T-cell (primary cell): ENCODE data around the gene SLC29A3. TPM values are rescaled to one million over a fixed set of nuclear protein-coding genes. Genes with fewer than 3 reads are reported as not detected.
A peak's percentile ranks its signal among the peaks of the same experiment; 100 is the strongest.

Source experiments
- ATAC-seq, 4 experiments: fragments of 200-7000 bp in 3 of 4; fragments of 150-1000 bp in 1 of 4; cut with Tn5 transposase; replicated peaks in 1 of 4; 1 replicate in 3 of 4; 2 replicates in 1 of 4; pipeline ENCODE4 v1.10.0; 2021; ENCODE audit warnings: moderate library complexity in 3 of 4, mild to moderate bottlenecking in 2 of 4, moderate number of reproducible peaks in 1 of 4
- CTCF ChIA-PET, 2 donors: fragments of 300-600 bp; sonication (Branson Sonifier 250); formaldehyde crosslinking; loops; one replicate each; lab custom pipeline; 2022; ENCODE audit warnings: antibody characterized with exemption in 2 of 2; lab: Charles Lee
- POLR2A ChIA-PET, 2 donors: fragments of 300-600 bp; sonication (Branson Sonifier 250); formaldehyde crosslinking; loops; one replicate each; lab custom pipeline; 2022; ENCODE audit warnings: antibody characterized with exemption in 2 of 2; lab: Charles Lee
- DNase-seq, 35 experiments: peaks; one replicate each; pipeline versions ENCODE4 v3.0.0 to v3.0.0-alpha.2; 2013 to 2023
- H3K27ac ChIP-seq: one replicate; pipeline ENCODE4 v1.5.1; 2013; ENCODE audit warnings: low read length
- H3K27me3 ChIP-seq, 2 experiments: replicated peaks in 1 of 2; 1 replicate in 1 of 2; 2 replicates in 1 of 2; pipeline versions ENCODE4 v1.6.1 to v1.7.0; 2013; ENCODE audit warnings: low read length in 1 of 2, mixed read lengths in 1 of 2; ENCODE audit not compliant: control insufficient read depth in 2 of 2, insufficient read depth in 2 of 2; ENCODE audit errors: extremely low read depth in 1 of 2
- H3K36me3 ChIP-seq, 2 donors: 1 replicate in 1 of 2; 2 replicates in 1 of 2; pipeline versions ENCODE4 v1.6.1 to v1.7.0; 2013; ENCODE audit warnings: low read length in 1 of 2; ENCODE audit not compliant: control insufficient read depth in 2 of 2, insufficient read depth in 1 of 2; ENCODE audit errors: extremely low read depth in 1 of 2
- H3K4me1 ChIP-seq, 2 experiments: 1 replicate in 1 of 2; 2 replicates in 1 of 2; pipeline versions ENCODE4 v1.6.1 to v1.7.0; 2013; ENCODE audit warnings: low read length in 2 of 2, mixed read lengths in 1 of 2; ENCODE audit not compliant: insufficient read depth in 2 of 2, control insufficient read depth in 1 of 2; ENCODE audit errors: extremely low read depth in 1 of 2
- H3K4me3 ChIP-seq, 2 donors: 1 replicate in 1 of 2; 2 replicates in 1 of 2; pipeline versions ENCODE4 v1.5.1 to v1.7.0; 2013; ENCODE audit warnings: mild to moderate bottlenecking in 2 of 2, low read length in 1 of 2, moderate library complexity in 1 of 2; ENCODE audit not compliant: control insufficient read depth in 1 of 2; ENCODE audit errors: extremely low read depth in 1 of 2
- H3K9me3 ChIP-seq: 2 replicates; pipeline ENCODE4 v1.7.0; 2013
- H3K27ac Mint-ChIP-seq, 2 donors: one replicate each; pipeline ENCODE4 v1.8.0; 2020 to 2021; ENCODE audit warnings: mild to moderate bottlenecking in 2 of 2, mixed read lengths in 2 of 2
- H3K27me3 Mint-ChIP-seq, 2 donors: one replicate each; pipeline ENCODE4 v1.8.0; 2021 to 2022; ENCODE audit warnings: mixed read lengths in 2 of 2
- H3K36me3 Mint-ChIP-seq: one replicate; pipeline ENCODE4 v1.8.0; 2021; ENCODE audit warnings: mixed read lengths
- H3K4me1 Mint-ChIP-seq, 3 donors: one replicate each; pipeline ENCODE4 v1.8.0; 2020 to 2022; ENCODE audit warnings: mixed read lengths in 3 of 3, mild to moderate bottlenecking in 1 of 3
- H3K4me3 Mint-ChIP-seq, 3 donors: one replicate each; pipeline ENCODE4 v1.8.0; 2020 to 2022; ENCODE audit warnings: mild to moderate bottlenecking in 3 of 3, mixed read lengths in 3 of 3, moderate library complexity in 3 of 3
- H3K9me3 Mint-ChIP-seq, 3 donors: one replicate each; pipeline ENCODE4 v1.8.0; 2020 to 2022; ENCODE audit warnings: mixed read lengths in 3 of 3
- WGBS: methylation state at CpG from one replicate; pipeline ENCODE4 v1.1.5; 2013; ENCODE audit warnings: missing lambda C conversion rate; ENCODE audit not compliant: insufficient coverage; 5-methylcytosine and 5-hydroxymethylcytosine counted together
- total RNA-seq, 35 experiments: library from RNA in 6 of 35; stranded (reverse) in 6 of 35; fragments of 120-200 nt in 1 of 35; gene quantifications; one replicate each; pipeline versions ENCODE4 v1.2.1 to v1.2.4 and lab custom pipeline; 2013 to 2026

SLC29A3 gene
- total RNA-seq, 5 donors from 2014 or later (not counting 1 experiment from before 2014, with no cell fraction given) = 3.3 to 8.8 (median 6.5) TPM

DNA sequence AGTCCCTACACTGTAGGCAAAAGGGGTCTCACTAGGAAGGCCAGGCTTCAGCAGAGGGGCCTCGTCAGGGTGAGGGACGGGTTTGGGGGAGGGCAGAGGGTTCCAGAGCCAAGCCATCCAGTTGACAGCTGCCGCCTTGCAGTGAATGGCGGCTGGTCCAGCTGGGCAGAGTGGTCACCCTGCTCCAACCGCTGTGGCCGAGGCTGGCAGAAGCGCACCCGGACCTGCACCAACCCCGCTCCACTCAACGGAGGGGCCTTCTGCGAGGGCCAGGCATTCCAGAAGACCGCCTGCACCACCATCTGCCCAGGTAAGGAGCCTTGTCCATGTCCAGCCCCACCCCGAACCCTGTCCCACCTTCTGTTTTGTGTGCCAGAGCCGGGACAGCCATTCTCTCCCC is 31.6 kb upstream of the SLC29A3 start:
- Histone ChIP-seq H3K27ac (no peak overlapping the region), H3K9me3 (no peaks in the 10 kb centered on the region), H3K27me3 (peaks cover 0 to 16% of the 10 kb centered on the region in 2 experiments), H3K36me3 (no peaks in the 10 kb centered on the region), H3K4me3 (no peak overlapping the region), H3K4me1 (no peaks in the 10 kb centered on the region)
- no peaks in the 10 kb centered on the region for H3K9me3 Mint-ChIP-seq
- peaks cover 0 to 1% of the 10 kb centered on the region in 2 donors for H3K27me3 Mint-ChIP-seq
- H3K27ac Mint-ChIP-seq = no peak overlapping the region
- 80% methylated on average over 14 of the region's 14 CpGs for WGBS
- no peak for DNase-seq
- H3K36me3 Mint-ChIP-seq = no peaks in the 10 kb centered on the region
- H3K4me3 Mint-ChIP-seq = no peak overlapping the region
- no peaks in the 10 kb centered on the region for H3K4me1 Mint-ChIP-seq
- CTCF ChIA-PET = no interaction called here
- no peak for ATAC-seq
- POLR2A ChIA-PET = no interaction called here

DNA sequence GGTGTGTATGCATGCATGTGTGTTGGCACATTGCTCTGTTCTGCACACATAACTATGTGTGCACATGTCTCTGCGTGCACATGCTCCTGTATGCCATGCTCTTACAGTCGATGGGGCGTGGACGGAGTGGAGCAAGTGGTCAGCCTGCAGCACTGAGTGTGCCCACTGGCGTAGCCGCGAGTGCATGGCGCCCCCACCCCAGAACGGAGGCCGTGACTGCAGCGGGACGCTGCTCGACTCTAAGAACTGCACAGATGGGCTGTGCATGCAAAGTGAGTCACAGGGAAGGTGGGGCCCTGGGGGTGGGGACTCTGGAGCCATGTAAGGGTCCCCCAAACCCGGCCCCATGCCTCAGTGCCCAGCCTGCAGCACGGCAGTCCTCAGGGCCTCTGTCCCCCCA is 30.6 kb upstream of the SLC29A3 start:
- Mint-ChIP-seq H3K36me3 (no peaks in the 10 kb centered on the region), H3K9me3 (no peaks in the 10 kb centered on the region), H3K27me3 (peaks cover 0 to 1% of the 10 kb centered on the region in 2 donors), H3K4me3 (no peak overlapping the region), H3K4me1 (no peaks in the 10 kb centered on the region), H3K27ac (no peak overlapping the region)
- ATAC-seq (no peak), DNase-seq (no peak)
- WGBS = 76% methylated on average over 15 of the region's 15 CpGs
- no peaks in the 10 kb centered on the region for H3K36me3 ChIP-seq
- no peaks in the 10 kb centered on the region for H3K9me3 ChIP-seq
- POLR2A ChIA-PET = no interaction called here
- no peaks in the 10 kb centered on the region for H3K4me1 ChIP-seq
- CTCF ChIA-PET = no interaction called here
- H3K4me3 ChIP-seq = no peak overlapping the region
- peaks cover 0 to 16% of the 10 kb centered on the region in 2 experiments for H3K27me3 ChIP-seq
- no peak overlapping the region for H3K27ac ChIP-seq

DNA sequence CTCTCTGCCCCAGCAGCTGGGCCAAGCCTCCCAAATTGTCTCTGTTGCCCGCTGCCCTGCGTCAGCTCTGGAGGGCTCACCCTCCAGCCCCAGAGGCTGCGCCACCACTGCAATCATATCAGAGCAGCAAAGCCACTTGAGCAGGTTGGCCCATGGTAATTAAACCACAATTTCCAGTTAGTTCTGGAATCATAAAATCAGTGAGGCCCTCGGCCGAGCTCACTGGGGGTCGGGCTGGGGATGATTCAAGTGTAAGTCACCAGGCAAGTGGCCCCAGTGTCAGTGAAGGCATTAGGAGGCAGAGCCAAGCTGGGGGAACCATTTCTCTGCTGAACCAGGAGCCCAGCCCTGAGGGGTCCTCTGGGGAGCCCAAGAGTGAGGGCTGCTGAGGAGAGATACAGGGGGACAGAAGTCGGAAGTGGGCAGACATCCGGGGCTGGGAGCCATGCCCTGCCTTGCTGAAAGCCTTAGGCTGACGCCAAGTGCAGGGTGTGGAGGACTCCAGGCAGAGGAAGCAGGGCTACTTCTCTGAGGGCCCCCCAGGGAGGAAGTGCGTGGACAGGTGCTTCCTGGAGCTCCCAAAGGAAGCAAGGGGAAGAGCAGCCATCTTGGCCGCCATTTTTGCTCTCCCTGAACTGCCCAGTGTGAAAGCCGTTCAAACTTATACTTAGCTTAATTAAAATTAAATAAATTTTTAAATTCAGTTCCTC is 29.5 kb upstream of the SLC29A3 start:
- ChIA-PET POLR2A (no interaction called here), CTCF (no interaction called here)
- no peaks in the 10 kb centered on the region for H3K9me3 ChIP-seq
- H3K4me3 Mint-ChIP-seq = no peak overlapping the region
- no peaks in the 10 kb centered on the region for H3K9me3 Mint-ChIP-seq
- H3K36me3 Mint-ChIP-seq = no peaks in the 10 kb centered on the region
- DNase-seq = no peak
- no peak for ATAC-seq
- no peak overlapping the region for H3K27ac ChIP-seq
- peaks cover 0 to 1% of the 10 kb centered on the region in 2 donors for H3K27me3 Mint-ChIP-seq
- WGBS = 62% methylated on average over 9 of the region's 12 CpGs
- no peaks in the 10 kb centered on the region for H3K36me3 ChIP-seq
- no peaks in the 10 kb centered on the region for H3K4me1 ChIP-seq
- H3K27ac Mint-ChIP-seq = no peak overlapping the region
- no peaks in the 10 kb centered on the region for H3K4me1 Mint-ChIP-seq
- no peak overlapping the region for H3K4me3 ChIP-seq
- H3K27me3 ChIP-seq = peaks cover 0 to 16% of the 10 kb centered on the region in 2 experiments

DNA sequence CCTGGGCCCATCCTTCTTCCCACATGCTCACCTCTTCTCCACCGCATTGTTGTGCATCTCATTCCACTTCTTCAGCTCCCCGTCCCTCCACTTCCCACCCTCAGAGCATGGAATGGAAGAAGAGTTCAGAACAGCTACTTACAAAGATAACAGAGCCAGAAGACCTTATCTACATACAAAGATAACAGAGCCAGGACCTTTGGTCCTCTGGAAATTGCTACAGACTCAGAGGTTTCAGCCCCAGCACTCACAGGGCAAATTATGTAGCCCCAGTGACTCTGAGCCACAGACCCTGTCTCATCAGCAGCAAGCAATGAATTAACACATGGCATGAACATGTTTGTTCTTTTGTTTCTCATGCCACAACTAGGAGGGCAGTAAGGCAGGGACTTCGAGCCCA is 28.7 kb upstream of the SLC29A3 start:
- Histone ChIP-seq H3K27ac (no peak overlapping the region), H3K4me3 (no peak overlapping the region), H3K27me3 (peaks cover 0 to 13% of the 10 kb centered on the region in 2 experiments), H3K9me3 (no peaks in the 10 kb centered on the region), H3K4me1 (no peaks in the 10 kb centered on the region), H3K36me3 (no peaks in the 10 kb centered on the region)
- Mint-ChIP-seq H3K4me1 (no peaks in the 10 kb centered on the region), H3K36me3 (no peaks in the 10 kb centered on the region), H3K9me3 (no peaks in the 10 kb centered on the region), H3K4me3 (no peak overlapping the region), H3K27me3 (peaks cover 0 to 3% of the 10 kb centered on the region in 2 donors), H3K27ac (no peak overlapping the region)
- ATAC-seq (no peak), DNase-seq (no peak)
- 100% methylated on average over 1 of the region's 3 CpGs for WGBS
- ChIA-PET POLR2A (interaction anchor here in 1 of 2 donors (0.5 kb wide), 1 partner anchor 640 kb away, joined by 4 read pairs; no protein-coding TSS in a partner anchor), CTCF (no interaction called here)

DNA sequence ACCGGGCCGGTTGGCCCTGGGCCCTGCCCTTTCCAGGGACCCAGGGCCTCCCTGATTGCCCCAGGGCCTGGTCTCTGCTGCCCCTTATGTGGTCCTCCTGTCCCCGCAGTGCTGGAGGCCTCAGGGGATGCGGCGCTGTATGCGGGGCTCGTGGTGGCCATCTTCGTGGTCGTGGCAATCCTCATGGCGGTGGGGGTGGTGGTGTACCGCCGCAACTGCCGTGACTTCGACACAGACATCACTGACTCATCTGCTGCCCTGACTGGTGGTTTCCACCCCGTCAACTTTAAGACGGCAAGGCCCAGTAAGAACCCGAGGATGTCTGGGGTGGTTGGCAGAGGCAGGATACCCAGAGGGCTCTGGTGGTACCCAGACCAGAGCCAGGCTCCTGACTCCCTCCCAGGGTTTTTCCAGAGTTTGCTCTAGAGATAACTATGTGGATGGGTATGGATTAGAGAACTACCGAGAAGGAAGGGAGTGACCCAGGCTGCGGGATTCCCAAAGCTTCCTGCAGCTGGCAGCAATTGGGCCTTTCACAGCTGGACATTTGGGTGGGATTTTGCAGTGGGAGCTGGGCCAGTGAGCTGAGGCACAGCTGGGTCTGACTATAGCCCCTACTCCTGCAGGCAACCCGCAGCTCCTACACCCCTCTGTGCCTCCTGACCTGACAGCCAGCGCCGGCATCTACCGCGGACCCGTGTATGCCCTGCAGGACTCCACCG is 28.1 kb upstream of the SLC29A3 start:
- H3K27me3 Mint-ChIP-seq = peaks cover 0 to 5% of the 10 kb centered on the region in 2 donors
- no peaks in the 10 kb centered on the region for H3K4me1 Mint-ChIP-seq
- DNase-seq = no peak
- Histone ChIP-seq H3K4me3 (no peak overlapping the region), H3K27ac (no peak overlapping the region), H3K36me3 (no peaks in the 10 kb centered on the region), H3K27me3 (peaks cover 0 to 18% of the 10 kb centered on the region in 2 experiments), H3K4me1 (no peaks in the 10 kb centered on the region), H3K9me3 (no peaks in the 10 kb centered on the region)
- no peaks in the 10 kb centered on the region for H3K36me3 Mint-ChIP-seq
- 87% methylated on average over 25 of the region's 26 CpGs for WGBS
- ATAC-seq = no peak
- no peak overlapping the region for H3K4me3 Mint-ChIP-seq
- no peaks in the 10 kb centered on the region for H3K9me3 Mint-ChIP-seq
- no peak overlapping the region for H3K27ac Mint-ChIP-seq
- CTCF ChIA-PET = no interaction called here
- POLR2A ChIA-PET = no interaction called here

DNA sequence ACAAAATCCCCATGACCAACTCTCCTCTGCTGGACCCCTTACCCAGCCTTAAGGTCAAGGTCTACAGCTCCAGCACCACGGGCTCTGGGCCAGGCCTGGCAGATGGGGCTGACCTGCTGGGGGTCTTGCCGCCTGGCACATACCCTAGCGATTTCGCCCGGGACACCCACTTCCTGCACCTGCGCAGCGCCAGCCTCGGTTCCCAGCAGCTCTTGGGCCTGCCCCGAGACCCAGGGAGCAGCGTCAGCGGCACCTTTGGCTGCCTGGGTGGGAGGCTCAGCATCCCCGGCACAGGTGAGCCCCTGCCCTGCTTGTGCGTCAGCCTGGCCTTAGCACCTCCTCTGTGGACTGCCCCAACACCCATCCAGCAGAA is 27.5 kb upstream of the SLC29A3 start:
- ATAC-seq = peak in 1 of 4 experiments; percentile 22
- Histone ChIP-seq H3K36me3 (no peaks in the 10 kb centered on the region), H3K27me3 (peaks cover 0 to 23% of the 10 kb centered on the region in 2 experiments), H3K4me3 (no peak overlapping the region), H3K4me1 (no peaks in the 10 kb centered on the region), H3K9me3 (no peaks in the 10 kb centered on the region), H3K27ac (no peak overlapping the region)
- peaks cover 0 to 5% of the 10 kb centered on the region in 2 donors for H3K27me3 Mint-ChIP-seq
- no peaks in the 10 kb centered on the region for H3K36me3 Mint-ChIP-seq
- ChIA-PET POLR2A (no interaction called here), CTCF (no interaction called here)
- H3K27ac Mint-ChIP-seq = no peak overlapping the region
- DNase-seq = no peak
- H3K4me3 Mint-ChIP-seq = no peak overlapping the region
- no peaks in the 10 kb centered on the region for H3K4me1 Mint-ChIP-seq
- H3K9me3 Mint-ChIP-seq = no peaks in the 10 kb centered on the region
- 92% methylated on average over 12 of the region's 13 CpGs for WGBS
